GM03348 (cell line): Measurements from ENCODE around the gene BCL2L12.

Experiments used
- DNase-seq: peaks from one replicate; pipeline ENCODE4 v3.0.0; 2012; ENCODE audit warnings: low spot score

The BCL2L12 gene

DNA sequence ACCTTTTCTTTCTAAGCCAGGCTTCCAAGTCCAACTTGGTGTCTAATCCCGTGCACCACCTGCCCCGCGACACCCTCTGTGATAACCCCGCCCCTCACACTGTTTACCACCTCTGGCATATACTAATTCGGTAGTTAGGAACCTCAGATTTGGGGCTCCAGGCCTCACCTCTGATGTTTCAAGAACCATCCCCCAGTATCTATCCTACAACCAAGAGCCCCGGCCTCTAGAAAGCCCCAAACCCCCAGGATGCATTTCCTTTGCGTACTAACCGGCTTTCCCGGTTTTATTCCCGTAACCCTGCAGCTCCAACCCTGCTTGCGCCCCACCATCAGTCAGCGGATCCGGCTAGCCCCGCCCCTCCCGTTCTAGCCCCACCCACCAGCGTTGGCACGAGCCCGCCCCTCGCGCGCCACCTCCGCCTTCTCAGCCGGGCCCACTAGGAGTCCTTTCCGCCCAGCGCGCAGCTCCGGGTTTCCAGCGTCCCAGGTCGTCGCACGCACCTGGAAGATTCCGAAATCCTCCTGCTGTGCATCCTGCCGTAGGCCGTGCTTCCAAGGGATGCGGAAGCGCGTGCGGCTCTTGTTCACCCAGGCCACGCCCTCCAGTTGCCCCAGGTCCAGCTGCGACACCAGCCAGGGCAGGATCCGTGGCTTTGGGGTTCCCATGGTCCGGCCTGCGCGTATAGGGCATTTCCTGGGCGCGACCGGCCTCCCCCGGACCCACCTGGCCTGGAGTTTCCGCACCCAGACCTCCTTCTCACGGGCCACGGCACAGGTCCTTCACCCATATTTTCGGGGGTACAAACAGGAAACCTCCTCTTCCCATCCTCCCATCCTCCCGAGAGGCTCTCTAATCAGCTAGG lies 1.3 kb upstream of the BCL2L12 start:
- peak; percentile 92 for DNase-seq

DNA sequence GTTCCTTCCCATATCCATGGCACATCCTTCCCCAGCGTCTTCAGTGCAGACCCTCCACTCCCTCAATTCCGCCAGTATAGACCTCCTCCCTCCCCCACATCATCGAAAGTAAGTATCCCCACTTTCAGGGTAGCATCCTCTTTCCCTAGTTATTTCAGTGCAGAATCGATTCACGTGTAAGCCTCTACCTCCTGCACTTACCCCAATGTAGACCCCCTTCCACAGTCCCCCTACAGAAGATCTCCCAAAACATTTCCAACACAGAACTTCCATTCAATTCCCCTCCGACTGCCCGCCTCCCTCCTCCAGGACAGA lies 740 bp upstream of the BCL2L12 start:
- no peak for DNase-seq

DNA sequence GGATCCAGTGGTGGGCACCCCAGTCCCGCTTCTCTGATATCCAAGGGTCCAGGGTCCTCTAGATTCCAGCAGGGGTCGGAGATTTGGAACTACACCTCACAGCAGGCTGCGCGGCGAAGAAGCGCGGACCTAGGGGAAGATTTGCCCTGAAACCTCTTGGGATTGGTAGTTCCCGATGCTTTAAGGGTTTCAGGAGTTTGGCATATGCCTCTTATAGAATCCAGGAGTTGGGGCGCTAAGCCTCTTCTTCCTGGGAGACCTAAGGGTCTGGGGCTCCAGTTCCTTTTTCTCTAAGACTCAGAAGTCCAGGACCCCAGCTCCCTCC lies 349 bp downstream of the BCL2L12 start:
- no peak for DNase-seq

DNA sequence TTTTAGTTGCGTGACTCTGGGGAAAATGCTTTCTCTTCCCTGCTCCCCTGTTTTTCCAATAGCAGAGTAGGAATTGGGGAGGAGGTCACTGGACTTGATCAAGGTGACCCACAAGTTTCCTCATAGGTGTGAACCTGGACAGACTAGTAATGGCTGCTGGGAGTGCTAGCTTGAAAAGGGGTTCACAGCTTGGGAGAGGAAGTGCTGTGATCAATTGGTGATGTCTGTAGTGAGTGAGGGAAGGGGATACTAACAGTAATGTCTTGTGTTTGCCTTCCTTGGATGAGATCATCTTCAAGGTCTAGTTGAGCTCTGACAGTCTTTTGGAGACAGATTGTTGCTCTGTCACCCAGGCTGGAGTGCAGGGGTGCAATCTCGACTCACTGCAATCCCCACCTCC lies 1.7 kb downstream of the BCL2L12 start:
- no peak for DNase-seq

DNA sequence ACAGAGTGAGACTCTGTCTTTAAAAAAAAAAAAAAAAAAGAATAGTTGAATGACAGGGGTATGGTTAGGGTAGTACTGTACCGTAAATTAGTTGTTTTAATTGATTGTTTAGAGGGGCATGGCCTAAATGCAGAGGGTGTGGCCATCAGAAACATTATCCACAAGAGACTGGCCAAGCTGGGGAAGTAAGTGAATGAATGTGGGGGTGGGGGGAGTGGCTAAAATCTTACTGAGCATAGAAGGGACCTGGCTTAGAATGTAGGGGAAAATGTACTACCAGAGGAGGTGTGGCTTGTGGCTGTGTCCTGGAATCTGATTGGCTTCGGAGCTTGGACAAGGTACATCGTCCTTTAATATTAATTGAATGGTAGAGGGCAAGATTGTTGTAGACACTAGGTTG lies 3.8 kb downstream of the BCL2L12 start:
- DNase-seq: no peak

DNA sequence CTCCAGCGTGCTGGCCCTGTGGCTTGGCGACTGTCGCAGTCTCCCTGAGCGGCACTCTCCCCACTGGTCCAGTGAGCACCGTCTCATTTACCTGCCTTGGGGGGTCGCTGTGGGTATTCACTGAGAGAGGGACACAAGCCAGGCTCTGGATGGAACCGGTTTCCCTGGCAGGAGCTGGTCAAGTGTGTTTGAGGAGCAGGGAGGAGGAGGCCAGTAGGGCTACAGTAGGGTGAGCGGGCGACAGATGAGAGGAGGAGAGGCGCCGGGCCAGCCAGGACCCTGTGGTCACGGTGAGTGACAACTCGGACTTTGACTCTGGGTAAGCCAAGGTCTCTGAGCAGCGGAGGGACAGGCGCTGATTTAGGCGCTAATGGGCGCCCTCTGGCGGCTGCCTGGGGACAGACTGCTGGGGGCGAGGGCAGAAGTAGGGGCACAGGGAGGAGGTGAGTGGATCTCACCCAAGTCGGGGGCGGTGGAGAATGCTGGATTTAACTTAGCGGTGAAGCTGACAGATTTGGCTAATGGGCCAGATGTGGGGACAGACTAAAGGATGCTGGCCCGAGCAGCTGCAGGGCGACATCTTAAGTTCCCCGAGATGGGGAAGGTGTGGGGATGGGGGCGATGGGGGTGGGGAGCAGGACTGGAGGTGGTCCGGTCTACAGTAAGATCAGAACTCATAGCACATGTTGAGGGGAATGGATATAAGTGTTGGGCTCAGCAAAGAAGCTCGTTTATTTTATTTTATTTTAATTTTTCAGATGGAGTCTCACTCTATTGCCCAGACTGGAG lies 6.6 kb downstream of the BCL2L12 start:
- peak; percentile 82 for DNase-seq

DNA sequence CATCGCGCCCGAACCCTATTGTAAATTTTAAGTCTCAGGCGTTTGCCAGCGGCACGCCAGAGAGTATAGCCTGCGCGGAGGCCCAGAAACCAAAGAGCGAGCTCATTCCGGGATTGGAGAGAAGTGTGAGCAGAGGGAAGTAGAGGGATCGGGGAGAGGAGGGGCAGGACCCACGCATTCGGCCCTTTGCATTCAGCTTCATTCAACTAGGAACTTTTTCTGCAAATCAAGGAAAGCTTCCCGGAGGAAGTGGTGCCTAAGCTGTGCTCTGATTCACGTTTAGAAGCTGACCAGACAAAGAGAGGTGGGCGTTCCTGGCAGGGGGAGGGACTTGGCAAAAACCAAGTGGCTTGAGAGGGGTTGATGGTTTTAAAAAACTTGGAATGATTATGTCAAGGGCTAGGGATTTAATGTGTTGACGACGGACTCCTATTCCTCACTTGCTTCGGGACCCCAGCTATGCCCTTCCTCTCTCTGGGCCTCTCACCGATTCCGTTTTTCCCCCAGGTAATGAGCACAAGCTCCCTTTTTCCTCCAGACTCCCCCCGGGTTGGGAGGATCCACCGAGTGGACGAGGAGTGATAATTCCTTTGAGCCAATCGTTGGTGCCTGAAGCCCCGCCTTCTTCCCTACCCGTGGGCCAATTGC lies 10.5 kb downstream of the BCL2L12 start:
- DNase-seq: peak; percentile 91

DNA sequence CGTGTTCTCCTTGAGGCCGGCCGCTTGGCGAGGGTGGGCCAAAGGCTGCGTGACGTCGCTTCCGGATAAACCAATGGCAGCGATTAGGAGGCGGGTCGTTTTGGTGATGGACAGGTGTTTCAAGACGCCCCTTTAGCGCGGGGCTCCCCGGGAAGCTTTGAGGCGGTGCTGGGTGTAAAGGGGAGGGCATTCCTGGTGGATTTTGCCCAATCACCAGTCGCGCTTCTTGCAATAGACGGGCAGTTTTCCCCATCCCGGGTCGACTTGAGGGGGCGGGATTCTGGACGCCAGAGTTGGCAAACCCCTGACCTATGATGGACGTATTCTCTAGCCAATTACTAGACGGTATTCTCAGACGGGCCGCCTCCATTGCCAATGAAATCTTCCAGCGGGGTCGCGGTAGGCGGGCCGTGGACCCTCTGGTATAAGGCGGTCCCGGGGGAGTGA lies 11.1 kb downstream of the BCL2L12 start:
- peak; percentile 96 for DNase-seq

DNA sequence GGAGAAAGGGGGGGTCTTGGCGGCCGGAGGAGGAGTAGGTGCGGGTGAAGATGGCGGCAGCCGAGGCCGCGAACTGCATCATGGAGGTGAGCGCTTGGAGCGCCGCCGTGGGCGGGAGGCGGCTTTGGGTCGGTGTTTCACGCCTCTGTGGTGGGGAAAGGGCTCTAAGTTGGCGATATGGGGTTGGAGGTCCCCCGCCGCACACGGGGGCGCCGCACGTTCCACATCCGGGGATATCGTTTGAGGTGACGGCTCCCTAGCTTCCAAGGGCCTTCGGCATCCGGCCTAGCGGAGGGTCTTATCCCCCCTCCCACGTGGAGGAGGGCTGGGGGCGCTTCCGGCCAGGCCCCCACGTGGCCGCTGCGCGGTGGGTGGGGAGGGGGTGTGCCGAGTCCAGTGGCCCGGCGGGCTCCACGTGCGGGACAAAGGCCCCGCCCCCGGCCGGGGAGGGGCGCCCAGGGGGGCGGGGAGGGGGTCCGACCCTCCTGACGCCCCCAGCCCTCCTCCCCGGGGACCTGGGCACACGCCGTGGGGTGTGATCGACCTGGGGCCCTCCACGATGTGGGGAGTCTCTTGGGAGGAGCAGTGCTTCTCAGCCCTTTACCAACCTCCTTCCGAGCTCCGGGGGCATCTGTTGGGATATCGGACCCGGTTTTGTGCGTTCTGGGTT lies 11.6 kb downstream of the BCL2L12 start, which contains the start of gene PRMT1:
PRMT1 (plus strand) TSS at position 41 of the 670 bp plus-strand sequence; CDS start at position 51, 10 bp downstream.
- peak; percentile 66 for DNase-seq

DNA sequence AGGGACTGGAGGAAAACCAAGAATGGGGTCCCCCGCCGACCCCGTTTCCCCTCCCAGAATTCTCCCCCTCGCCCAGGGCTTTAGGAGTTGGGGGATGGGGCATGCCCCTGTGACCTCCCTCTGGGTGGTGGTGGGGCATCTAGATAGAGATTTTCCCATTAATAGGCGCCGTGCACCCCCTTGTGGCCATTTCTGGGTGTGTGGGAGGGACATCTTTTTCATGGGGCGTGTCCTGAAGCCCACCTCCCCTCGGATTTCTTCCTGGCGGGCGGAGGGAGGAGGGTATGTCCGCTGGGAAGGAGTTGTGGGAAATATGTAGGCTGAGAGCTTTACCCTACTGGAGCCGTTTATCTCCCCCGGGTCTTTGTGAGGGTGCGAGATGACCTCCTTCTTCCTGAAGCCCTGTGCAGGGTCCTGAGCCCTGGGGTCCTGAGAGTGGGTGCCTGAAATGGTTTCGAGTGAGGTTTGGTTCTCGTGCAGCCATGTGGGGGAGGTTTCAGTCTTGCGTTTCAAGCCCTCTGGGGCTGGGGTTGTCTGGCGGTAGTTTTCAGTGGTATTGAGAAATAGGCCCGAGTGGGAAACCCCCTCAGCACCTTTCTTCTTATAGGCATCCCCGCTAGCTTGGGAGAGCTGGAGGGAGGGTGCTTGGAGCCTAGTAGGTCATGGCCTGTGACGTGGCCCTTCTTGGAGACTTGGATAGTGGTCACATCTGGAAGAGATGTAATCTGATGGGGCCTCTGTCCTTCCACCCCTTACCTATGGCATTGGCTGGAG lies 12.4 kb downstream of the BCL2L12 start:
- DNase-seq: peak; percentile 69

DNA sequence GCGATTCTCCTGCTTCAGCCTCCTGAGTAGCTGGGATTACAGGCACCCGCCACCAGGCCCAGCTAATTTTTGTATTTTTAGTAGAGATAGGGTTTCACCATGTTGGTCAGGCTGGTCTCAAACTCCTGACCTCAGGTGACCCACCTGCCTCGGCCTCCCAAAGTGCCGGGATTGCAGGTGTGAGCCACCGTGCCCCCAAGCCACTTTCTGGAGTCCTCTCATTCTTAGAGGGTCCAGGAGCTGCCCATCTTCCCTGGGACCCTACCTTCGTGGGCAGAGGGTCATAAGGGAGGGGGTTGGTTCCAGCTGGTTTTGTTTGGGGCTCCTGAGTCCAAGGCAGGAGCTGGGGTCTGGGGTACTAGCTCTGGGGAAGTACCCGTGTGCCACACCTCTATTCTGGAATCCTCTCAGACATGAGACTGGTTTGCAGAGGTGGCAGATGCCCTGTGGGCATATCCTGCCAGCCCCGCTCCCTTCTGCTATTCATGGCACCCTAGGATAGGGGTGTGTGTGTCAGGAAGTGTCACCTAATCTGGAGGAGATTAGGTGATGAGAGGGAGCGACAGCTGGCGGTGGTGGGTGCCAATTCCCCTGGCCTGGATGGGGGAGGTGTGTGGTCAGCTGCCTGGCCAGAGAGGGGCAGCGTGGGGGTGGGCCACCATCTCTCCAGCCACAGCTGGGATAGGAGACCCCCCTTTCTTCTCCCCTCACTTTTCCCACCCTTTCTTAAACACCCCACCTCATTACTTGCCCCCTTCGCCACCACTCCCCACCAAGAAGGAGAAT lies 13.4 kb downstream of the BCL2L12 start:
- DNase-seq: no peak

DNA sequence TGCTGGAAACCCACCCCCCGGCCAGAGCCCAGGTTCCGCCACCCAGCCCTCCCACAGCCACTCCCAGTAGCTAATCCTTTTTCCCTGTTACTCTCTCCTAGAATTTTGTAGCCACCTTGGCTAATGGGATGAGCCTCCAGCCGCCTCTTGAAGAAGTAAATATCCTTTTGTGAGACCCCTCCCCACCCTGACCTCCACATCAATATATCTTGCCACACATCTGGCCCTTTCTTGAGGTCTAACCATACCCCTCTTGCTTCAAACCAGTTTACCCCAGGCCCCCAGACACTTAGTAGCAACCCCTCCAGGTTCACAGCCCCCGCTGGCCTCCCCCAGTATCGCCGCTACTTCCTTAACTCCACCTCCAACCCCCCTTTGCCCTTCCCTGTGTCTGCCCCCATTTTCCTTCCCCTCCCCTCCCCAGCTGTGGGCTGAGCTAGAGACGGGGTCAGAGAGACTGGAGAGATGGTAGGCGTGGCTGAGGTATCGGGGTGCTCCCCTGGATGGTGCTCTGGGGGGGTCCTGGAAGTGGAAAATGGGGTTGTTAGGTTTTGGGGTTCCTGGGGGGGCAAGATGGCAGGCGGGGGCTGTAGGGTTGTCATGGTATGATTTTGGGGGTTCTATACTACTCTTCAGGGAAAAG lies 14.2 kb downstream of the BCL2L12 start:
- no peak for DNase-seq

DNA sequence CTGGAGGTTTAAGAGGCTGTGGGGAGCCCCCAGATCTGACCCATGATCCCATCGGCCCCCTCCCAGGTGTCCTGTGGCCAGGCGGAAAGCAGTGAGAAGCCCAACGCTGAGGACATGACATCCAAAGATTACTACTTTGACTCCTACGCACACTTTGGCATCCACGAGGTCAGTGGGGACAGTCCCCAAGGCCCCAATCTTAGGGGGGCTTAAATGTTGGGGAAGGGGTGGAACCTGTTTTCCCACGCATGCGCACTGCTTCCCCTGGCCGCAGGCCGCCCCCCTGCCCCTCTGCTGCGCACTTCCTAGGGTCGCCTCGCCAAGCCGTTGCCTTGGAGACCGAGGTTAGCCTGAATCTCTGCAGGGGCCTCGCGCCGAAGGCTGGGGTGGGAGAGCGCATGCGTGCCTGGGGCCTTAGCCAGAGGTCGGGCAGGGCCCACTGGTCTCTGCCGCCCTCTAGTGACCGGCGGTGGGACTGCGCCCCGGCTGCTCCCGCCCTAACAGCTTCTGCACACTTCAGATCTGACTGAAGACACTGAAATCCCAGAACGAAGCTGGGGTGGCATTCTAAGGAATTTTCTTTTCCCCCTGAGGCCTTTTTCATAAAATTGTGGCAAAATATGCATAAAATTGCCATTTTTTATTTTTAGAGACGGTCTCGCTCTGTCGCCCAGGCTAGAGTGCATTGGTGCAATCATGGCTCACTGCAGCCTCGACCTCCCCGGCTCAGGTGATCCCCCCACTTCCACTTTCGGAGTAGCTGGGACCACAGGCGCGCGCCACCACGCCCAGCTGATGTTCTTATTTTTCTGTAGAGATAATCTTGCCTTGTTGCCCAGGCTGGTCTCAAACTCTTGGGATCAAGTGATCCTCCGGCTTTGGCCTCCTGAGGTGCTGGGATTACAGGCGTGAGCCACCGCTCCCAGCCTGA lies 15.0 kb downstream of the BCL2L12 start:
- DNase-seq: peak; percentile 96

DNA sequence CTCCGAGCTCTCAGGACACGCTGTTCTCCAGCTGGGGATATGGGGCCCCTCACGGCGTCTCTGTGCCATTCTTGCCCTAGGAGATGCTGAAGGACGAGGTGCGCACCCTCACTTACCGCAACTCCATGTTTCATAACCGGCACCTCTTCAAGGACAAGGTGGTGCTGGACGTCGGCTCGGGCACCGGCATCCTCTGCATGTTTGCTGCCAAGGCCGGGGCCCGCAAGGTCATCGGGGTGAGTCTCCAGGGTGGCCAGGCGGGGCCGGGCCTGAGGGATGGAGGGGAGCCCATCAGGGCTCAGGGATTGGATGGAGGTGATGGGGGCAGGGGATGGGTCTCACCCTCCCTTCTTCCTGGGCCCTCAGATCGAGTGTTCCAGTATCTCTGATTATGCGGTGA lies 16.1 kb downstream of the BCL2L12 start:
- DNase-seq: no peak

DNA sequence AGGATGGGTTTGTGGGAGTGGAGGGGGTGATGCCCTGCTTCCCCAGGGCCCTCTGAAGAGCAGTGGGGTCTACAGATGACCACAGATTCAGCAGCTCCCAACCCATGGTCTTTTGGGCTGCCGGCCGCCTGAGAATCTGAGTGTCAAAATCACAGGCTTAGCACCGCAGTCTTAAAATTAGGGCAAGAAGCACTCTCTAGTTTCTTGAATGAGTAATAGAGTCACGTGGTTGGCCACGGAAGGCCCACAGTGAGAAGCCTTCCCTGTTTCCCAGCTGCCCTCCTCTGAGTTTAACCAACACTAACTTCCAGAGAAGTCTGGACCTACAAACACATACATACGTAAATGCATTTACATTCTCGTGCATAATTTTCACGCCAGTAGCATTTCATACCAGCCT lies 16.5 kb downstream of the BCL2L12 start:
- DNase-seq: peak; percentile 38

DNA sequence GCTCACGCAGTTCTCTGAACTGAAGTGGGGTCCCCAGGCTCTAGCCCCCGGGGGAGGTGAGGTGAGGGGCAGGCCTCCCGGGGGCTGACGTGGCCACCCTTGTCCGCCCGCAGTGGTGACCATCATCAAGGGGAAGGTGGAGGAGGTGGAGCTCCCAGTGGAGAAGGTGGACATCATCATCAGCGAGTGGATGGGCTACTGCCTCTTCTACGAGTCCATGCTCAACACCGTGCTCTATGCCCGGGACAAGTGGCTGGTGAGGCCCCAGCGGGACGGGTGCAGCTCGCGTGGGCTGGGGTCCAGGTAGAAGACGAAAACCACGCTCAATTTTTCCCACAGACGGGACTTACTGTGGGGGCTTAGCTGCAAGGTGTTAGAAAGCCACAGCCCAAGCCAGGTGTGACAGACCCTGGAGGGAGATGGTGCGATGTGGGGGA lies 18.1 kb downstream of the BCL2L12 start:
- no peak for DNase-seq

DNA sequence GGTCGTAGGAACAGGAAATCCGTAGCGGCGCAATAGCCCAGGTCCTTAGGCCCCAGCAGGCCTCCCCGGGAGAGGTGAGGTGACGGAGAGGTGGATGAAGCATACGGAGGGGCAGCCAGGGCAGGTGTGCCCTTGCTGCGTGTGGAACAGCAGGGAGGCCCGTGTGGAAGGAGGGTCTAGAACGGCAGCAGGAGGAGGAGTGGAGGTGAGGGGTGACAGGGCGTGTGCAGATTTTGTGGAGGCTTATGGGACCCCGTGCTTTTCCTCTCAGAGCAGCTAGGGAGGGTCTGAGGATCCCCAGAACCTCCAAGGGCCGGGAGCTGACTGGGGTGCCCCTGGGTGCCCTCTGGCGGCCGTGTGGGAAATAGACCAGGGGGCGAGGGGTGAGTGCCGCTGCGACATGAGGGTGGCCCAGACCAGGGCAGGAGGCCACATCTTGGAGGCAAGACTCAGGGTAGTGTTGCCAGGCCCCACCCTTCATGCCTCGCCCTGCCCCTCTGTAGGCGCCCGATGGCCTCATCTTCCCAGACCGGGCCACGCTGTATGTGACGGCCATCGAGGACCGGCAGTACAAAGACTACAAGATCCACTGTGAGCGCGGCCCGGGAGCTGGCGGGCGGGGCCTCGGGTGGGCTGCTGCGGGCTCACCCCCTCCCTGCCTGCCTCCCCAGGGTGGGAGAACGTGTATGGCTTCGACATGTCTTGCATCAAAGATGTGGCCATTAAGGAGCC lies 18.7 kb downstream of the BCL2L12 start:
- DNase-seq: peak; percentile 42

DNA sequence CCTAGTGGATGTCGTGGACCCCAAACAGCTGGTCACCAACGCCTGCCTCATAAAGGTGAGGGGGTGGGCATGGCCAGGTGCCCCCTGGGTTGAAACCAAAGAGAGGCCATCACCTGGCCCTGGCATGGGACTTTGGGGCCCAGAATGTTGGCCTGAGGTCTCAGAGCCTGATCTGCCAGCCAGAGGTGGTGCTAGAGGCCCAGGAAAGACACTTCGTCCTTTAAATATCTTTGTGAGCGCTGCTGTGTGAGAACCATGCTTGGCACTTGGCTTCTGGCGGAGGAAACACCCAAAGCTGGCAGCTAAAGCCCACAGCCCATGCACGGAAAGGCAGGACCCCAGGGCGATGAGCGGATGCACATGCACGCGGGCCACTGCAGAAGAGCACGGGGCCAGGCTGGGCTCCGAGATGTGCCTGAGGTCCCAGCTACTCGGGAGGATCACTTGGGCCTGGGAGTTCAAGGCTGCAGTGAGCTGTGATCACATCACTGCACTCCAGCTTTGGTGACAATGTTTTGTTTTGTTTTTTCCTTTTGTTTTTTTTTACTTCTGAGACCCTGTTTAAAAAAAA lies 19.3 kb downstream of the BCL2L12 start:
- DNase-seq: no peak
